ENCODE measurements around the gene ZNF722. TPM values are rescaled to one million over a fixed set of nuclear protein-coding genes. Genes with fewer than 3 reads are reported as not detected.

Gene ZNF722
- total RNA-seq: not detected in 2 replicates

DNA sequence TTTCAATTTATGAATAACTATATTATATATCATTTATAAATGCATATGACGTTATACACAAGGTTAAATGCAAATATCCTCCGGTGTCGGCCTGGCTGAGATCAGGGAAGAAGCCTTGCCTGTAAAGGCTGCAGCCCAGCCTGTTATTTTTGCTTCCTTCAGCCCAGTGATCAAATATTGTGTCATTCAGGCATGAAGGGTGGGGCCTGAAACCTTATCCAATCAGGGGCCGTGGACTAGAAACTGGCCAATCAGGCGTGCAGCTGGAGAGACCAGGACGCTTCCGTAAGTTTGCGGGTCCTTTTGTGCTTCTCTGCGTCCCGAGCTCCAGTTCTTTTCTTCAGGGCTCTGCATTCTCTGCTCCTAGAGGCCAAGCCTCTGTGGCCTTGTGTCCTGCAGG is at the start of gene ZNF722:
TSS of gene ZNF722 (plus strand) at position 301 of the 400 bp plus-strand sequence. CDS start 113 bp downstream, outside the sequence.

DNA sequence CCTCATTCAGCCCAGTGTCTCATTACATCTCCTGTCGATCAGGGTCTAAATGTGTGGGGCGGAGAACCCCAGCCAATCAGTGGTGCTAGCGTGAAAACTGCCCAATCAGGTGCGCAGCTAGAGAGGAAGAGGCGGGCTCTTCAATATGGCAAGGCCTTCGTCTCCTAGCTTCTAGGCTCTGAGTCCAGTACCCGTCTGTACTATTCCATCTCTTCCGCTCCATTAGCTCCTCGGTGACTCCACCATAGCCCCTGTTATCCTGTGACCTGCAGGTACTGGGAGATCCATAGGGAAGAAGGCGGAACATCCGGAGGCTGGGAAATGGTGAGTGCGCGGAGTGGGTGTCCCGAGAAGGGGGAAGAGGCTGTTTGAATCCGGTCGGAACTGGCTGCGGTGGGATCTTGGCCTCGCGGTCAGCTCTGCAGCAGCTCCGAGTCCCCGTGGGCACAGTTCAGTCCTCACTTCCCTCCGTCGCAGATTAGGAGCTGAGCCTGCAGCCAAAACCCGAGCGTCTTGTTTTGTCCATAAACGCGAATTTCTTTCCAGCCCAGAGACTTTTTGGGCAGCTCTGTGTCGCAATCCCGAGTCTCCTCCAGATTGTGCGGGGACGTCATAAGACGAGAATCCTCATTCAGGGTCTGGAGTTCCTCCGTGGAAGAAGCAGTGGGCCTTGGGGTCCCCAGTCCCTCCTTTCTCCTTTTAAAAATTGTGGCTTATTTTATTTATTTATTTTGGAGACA is 46.8 kb downstream of the ZNF722 start, which contains the start of gene ZNF727:
TSS of gene ZNF727 (plus strand) at position 134 of the 740 bp plus-strand sequence. CDS start at position 322, 188 bp downstream.

Other genes starting within 250 kb of the ZNF722 start
- 0.07 and 0.10 TPM in 2 replicates for gene ZNF727, start 46.6 kb downstream of the ZNF722 start, total RNA-seq
- gene ZNF735, start 208.4 kb downstream of the ZNF722 start, total RNA-seq: not detected in 2 replicates
- gene ZNF679, start 229.6 kb downstream of the ZNF722 start, total RNA-seq: not detected in 2 replicates

Data from smooth muscle cell of the pulmonary artery (primary cell).